HG03575 (cell line): ENCODE measurements around the gene ELMO1.

ENCODE experiments used
- ATAC-seq: cut with Tn5 transposase; IDR thresholded peaks from one replicate; pipeline ENCODE4 v1.9.1; 2021; ENCODE audit not compliant: unreplicated experiment, insufficient number of reproducible peaks, low FRiP score; ENCODE audit errors: extremely low read depth

The ELMO1 gene

DNA sequence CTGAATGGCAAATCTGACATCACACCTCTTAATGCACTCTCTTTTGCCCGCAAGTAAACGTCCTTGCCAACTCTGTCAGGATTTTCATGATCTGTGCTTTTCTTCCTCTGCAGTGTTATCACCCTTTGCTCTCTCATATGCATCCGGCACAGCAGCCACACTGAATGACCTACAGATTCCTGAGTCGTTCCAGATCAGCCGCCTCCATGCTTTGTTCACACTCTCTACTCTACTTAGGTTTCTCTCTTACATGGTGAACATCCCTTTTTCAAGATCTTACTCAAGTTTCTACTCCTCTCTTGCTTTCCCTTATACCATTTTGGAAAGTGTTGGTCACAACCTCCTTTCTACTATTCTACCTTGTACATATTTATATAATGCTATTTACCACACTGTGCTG is 596.6 kb downstream of the ELMO1 start:
- no peak for ATAC-seq

DNA sequence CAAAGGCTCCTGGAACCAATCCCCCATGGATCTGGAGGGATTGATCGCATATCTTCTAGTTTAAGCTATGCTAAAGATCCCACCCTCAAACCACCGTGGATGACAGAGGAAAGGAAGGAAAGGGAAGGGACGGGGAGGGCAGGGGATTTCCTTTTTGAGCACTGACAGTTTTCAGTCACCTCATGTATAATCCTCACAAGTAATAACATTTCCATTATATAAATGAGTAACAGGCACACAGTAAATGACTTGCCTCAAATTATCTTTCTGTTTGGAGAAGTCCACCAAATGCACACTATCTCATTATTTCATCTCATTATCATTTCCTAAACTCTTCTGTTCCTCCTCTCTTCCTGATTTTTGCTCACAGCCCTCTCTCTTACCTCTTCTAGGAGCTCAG is 597.3 kb downstream of the ELMO1 start:
- ATAC-seq, result no peak

DNA sequence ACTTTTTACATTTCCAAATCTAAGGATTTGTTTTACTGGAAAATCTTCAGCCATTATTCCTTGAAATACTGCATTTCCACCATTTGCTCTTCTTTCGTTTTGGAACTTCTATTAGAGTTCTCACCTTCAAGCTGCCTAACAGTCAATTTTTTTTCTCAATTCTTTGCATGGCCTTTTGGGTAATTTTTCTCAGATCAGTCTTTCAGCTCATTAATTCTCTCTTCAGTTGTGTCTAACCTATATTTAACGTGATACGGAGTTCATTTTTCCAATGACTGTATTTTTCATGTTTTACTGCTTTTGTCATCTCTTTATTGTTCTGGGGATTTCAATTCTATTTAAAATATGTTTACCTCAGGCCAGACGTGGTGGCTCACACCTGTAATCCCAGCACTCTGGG is 600.7 kb downstream of the ELMO1 start:
- no peak for ATAC-seq

DNA sequence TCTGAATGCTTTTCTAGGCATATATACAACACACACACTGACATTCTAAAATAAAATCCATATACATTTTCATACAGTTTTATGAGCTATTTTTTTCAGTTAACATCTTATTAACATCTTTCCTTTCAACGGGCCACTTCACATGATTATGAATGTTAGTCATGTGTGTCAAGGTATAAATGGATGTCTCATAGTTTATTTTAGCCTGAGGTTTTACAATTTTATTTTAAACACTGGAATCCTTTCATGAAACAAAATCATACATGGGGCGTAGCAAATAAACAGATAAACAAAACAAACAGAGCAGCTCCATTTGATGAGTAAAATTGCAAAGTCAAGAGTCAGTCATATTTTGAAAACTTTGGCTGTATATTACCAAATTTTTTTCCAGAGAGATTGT is 604.3 kb downstream of the ELMO1 start:
- no peak for ATAC-seq

DNA sequence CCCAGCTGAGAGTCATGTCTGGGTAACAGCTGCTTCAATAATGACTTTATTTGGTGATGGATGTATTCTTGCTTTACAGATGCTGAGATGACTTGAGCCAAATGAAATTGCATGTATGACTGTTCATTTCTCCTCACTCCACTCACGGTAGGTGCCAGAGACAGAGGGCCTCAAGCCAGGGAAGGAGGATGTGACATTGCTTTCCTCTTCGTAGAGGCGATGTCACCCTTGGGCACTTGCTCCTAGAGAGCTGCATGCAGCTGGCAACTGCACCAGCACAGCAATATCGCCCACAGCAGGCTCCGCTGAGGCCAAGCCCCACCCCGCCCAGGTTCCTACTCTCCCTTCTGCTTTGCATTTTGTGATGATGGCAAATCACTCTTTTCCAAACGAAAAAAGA is 607.8 kb downstream of the ELMO1 start:
- ATAC-seq, result no peak

DNA sequence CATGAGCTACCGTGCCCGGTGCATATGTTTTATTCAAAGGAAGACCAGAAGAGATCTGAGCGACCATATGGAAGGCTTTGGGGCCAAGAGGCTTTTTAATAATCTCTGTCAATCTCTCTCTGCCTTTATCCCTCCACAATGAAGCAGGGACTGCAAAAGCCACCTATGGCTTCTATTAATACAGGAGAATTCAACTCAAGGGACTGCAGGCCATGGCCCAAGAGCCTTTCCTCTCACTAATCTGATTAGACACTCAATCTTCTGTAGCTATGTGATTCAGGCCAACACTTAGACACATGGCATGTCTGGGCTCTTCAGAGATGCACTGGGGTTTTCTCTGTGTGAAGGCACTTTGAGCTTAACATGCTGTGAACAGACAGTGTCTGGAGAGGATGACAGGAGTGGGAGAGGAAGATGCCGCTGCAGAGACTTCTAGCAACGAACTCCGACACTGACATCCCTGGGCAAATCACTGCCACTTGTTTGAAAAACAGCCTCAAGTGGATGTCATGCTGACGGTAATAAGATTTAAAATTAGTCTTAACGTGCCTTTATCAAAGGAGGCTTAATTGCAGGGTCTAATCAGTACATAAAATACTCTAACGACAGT is 609.9 kb downstream of the ELMO1 start:
- no peak for ATAC-seq

DNA sequence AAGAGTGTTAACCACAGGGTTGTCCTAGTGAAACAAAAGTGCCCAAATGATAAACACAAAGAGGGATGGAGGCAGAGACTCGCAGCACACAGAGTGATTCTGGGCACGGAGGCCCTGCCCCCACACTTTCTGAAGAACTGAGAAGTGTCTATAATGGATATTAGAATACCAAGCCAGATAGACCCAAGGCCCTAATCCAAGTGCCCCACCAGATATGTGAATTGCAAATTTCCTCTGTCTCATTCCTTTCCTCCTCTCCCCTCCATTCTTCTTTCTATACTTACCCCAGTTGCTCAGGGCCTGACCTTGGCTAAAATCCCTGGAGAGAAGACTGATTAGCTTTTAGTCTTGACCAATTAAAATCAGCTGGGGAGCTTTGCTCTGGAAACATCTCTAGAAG is 617.6 kb downstream of the ELMO1 start:
- ATAC-seq, result no peak

DNA sequence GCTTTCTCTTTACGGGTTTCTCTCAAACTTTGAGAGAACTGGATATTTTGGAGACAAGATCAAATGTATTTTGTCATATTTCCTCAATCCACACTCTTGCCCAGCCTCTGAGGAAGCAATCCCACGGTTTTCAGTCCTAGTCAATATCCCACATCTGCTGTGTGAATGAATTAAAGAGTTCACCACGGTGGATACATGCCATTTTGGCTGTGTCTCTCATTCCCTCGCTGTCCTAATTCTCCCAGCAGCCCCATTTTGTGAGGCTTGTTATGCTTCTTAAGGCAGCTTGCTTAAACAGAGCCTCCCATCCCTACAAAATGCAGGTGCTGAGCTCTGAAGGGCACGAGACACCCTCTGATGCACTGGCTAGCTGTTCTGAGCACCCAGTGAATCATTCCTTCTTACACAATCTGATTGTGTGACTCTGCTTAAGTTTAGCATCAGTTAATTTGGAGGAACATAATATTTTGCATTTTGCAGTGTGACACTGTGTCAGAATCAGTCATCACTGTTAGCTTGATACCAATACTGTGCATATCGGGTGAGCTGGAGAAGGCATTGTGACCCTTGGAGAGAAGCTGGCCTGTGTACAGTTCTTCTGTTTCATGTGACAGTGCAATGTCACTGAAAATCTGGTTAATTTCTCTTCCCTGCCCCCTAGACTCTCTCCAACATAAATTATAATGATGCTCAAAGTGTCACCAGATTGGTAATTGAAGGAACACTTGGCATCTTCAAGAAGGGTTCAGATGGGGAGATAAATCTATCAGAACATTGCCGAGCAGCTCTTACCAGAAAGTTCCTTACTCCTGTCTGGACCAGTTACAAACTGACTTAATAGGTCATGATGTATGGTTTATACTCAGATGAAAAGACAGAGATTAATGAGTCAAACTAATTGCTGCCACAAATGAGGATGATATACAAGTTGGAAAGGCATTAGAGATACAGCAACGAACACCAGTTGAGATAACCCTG is 620.6 kb downstream of the ELMO1 start:
- ATAC-seq, result no peak

DNA sequence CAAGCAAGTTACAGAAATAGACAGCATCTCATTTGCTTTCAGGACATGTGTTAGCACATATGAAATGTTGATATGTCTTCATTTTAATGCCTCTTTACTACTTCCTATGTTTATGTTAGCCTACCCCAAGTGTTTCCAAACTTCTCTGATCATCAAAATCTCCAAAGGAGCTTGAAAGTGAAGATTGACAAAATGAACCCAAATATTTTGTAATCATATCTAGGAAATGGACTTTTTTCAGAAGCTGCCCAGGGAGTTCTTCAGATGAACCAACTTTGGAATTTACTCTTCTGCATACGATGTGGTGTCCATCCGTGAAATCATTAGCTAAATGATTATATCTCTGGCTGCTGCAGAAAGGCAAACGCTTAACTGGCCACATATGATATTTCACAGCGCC is 623.2 kb downstream of the ELMO1 start:
- ATAC-seq, result no peak

DNA sequence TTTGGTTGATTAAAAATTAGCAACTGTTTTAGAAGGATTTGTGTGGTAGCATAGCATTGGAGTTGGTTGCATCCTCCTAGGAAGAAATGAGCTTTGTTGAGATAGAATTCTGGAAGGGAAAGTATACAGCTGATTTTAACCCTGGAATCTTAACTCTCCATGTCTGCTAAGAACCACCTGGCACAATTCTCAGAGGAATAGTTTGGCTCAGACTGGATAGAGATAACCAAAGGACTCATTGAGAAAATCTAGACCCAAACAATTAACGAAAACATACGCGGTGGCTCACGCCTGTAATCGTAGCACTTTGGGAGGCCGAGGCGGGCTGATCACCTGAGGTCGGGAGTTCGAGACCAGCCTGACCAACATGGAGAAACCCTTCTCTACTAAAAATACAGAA is 625.3 kb downstream of the ELMO1 start:
- no peak for ATAC-seq

DNA sequence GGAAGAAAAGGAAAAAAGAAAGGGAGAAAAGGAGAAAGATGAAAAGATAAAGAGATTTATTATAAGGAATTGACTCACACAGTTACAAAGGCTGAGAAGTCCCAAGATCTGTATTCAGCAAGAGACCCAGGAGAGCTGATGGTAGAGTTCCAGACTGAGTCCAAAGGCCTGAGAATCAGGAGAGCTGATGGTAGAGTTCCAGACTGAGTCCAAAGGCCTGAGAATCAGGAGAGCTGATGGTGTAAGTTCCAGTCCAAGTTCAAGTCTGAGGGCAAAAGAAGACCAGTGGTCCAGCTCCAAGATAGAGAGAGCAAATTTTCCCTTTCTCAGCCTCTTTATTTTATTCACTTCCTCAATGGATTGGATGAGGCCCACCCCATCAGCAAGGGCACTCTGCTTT is 627.0 kb downstream of the ELMO1 start:
- ATAC-seq, result no peak

DNA sequence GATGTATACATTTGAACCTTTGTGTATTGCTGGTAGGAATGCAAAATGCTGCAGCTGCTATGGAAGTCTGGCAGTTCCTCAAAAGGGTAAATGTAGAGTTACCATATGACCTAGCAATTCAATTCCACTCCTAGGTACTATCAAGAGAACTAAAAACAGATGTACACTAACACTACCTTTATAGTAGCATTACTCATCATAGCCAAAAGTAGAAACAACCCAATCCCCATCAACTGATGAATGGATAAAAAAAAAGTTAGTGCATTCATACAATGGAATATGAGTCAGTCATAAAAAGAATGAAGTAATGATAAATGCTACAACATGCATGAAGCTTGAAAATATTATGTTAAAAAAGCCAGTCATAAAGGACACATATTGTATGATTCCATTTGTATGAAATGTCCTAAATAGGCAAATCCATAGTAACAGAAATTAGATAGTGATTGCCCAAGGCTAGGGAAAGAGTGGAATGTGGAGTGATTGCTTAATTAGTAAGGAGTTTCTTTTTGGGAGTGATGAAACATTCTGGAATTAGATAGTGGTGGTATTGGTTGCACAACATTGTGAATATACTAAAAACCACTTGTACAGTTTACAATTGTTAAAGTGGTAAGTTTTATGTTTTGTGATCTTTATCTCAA is 628.0 kb downstream of the ELMO1 start:
- no peak for ATAC-seq

DNA sequence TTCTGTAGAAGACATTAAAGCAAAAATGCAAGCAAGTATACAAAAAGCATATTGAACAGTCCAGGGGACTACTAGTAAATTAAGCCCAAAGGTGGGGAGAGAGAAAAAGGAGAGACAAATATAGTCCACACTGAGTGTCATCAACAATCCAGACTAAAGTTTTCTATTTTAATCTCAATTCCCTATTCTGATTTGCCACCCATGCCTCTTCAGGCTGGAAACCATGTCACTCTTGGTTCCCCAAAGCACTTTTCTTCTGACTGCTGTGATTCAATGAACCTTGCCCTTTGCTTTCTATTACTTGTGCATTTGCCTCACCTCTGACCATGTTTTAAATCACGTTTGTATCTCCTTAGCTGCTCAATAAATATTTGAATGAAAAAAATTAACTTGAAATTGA is 629.0 kb downstream of the ELMO1 start:
- no peak for ATAC-seq

DNA sequence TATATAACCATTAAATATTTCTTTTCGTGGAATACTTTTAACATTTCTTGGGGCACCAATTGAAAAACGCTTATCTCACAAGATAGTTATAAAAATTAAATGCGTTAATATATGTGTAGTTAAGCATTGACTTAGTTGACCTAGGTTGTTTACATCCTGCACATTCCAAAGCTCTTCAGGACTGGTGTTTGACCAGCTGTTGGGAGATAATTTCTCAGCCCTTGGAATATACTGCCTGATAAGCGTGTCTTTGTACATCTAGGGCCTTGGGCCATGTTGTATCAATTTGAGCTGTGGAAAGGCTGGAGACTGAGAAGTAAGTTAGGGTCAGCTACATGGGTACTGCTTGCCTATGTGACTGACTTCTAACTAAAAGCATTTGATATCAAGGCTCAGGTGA is 634.4 kb downstream of the ELMO1 start:
- no peak for ATAC-seq

DNA sequence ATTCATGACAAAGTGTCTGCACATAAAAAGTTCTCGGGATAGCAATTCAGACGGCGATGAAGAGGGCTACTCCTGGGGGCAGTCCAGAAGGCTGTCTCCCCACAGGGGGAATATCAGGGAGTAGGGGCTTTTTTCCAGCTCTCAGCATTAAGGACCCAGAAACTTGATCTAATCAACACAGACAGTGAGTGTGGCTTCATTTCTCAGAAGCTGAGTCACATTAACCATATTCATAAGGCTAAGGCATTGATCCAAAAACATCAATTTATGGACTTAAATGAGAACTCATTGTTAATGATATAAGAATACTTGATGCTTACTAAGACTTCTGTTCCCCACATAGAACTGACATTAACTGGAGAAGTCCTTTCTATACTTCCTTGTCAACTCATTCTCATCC is 636.9 kb downstream of the ELMO1 start:
- no peak for ATAC-seq

DNA sequence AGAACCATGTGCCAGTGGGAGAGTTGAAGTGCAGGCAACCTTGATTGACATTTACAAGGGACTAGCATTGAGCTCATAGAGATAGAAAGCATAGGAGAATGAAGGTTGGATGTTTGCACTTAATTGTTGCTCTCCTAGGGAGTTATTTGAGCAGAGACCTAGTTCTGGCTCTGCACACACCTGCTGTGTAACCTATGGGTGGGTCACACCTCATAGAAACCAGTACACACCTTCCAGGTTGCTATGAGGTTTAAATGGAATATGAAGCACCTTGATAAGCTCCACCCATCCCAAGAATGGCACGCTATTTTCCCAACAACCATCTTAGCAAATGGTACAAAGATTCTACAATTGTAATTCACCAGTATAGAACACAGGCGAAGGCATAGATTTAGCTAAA is 638.2 kb downstream of the ELMO1 start:
- ATAC-seq, result no peak

DNA sequence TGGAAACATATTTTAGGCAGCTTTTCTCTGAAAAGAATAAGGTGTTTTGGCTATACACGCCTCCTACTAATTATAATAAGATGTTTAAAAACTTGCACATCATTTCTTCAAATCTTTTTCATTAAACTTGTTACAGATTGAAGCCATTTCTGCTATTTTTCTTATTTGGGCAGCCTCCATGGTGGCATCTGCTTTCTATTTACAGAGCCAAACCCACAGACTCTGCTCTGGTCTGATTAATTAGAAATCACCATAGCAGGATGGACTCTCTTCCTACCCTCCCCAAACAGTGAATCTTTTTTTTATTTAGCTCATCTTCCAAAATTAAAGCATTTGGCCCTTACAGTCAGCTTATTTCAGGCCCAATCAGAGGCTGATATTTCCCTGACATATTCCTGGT is 638.6 kb downstream of the ELMO1 start:
- ATAC-seq, result no peak

DNA sequence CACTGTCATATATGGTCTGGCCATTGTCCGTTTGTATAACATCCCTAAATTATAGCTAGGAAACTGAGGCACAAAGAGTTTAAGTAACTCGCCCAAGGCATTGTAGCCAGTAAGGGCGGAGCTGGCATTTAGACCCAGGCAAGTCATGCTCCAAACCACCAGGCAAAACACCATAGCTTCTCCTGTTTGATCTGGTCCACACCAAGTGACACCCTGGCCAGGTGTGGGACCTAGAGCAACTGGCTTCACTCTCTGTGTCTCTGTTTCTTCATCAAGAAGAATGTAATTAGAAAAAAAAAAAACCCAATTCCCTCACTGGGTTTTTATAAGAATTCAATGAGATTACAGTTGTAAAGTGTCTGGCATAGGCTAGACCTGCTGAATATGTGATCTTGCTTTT is 639.2 kb downstream of the ELMO1 start:
- ATAC-seq, result no peak

DNA sequence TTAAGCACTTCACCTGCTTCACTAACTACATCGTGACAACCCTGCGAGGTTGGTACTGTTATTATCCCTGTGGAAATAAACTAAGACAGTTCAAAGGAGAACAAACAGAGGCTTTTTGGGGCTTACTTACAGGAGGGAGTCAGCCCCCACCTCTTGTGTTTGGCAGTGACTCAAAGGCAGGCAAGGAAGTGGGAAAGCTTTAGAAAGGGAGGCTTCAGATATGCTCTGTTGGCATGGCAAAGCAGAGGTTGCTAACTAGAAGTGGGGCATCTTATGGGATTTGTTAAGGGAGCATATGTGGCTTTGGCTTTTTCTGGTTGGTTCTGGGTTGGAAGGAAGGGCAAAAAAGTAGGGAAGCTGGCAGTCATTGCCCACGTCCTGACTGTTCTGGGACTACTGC is 639.6 kb downstream of the ELMO1 start:
- ATAC-seq, result no peak

DNA sequence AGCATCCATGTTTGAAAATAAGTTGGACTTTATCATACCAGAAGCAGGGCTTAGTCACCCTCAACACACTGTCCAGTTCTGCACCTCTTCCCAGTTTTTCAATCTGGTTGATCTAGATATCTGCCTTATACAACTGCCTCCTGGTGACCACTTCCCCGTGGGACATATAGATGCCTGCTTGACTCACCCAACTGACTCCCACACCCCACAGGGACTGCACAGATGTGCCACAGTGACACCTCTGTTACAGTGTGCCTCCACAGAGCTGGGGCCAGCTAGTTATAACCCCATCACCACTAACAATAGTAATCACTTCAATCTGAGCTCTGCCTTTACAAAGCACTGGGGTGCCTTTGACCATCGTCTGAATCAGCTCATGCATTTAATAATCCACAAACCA is 641.8 kb downstream of the ELMO1 start:
- no peak for ATAC-seq
